HCT116 (cell line): ENCODE results near the gene LRP2BP. TPM values are rescaled to one million over a fixed set of nuclear protein-coding genes. Genes with fewer than 3 reads are reported as not detected.

Experiments
- ATAC-seq: fragments of 200-7000 bp; cut with Tn5 transposase; 2 replicates; pipeline ENCODE4 v1.9.1; 2020; ENCODE audit warnings: mild to moderate bottlenecking, moderate library complexity
- BruUV-seq: library from RNA; stranded (reverse); fragments of 400-500 nt; replicated peaks from 2 replicates; lab custom pipeline; 2021; lab: Mats Ljungman, UMichigan
- CTCF ChIA-PET: fragments of 300-600 bp; sonication (Branson Sonifier 250); formaldehyde crosslinking; loops from one replicate; lab custom pipeline; 2021; ENCODE audit warnings: antibody characterized with exemption; lab: Charles Lee
- POLR2A ChIA-PET: fragments of 300-600, 350-600 bp; sonication (Branson Sonifier 250); formaldehyde crosslinking; loops from one replicate; lab custom pipeline; 2021; ENCODE audit warnings: antibody characterized with exemption; lab: Charles Lee
- RAD21 ChIA-PET, 2 experiments: fragments of 300-600 bp; sonication (Branson Sonifier 250); formaldehyde crosslinking; loops; one replicate each; lab custom pipeline; 2023; ENCODE audit warnings: low total read pairs in 2 of 2; ENCODE audit not compliant: uncharacterized antibody in 2 of 2, unreplicated experiment in 2 of 2, low non-redundant PET in 1 of 2; lab: Charles Lee
- DNase-seq: peaks from one replicate; pipeline ENCODE4 v3.0.0-alpha.2; 2010; ENCODE audit warnings: low read depth, low spot score
- H2AFZ ChIP-seq: fragments of 200-600 bp; shearing (Covaris generic), sonication (generic); 2 replicates; pipeline ENCODE4 v1.6.1; 2017; ENCODE audit warnings: low read depth, mixed run types, mixed read lengths, antibody characterized with exemption, low read length; ENCODE audit not compliant: poor library complexity, severe bottlenecking
- H3K27ac ChIP-seq: 2 replicates; pipeline ENCODE4 v1.5.1; 2012; ENCODE audit warnings: low read depth, low read length
- H3K27me3 ChIP-seq: fragments of 200-600 bp; sonication (generic); 2 replicates; pipeline ENCODE4 v1.6.1; 2016; ENCODE audit warnings: mixed run types, low read length, mixed read lengths; ENCODE audit not compliant: insufficient read depth
- H3K36me3 ChIP-seq, 2 experiments: fragments of 200-500 bp in 1 of 2; fragments of 200-600 bp in 1 of 2; sonication (Bioruptor generic) in 1 of 2; sonication (generic) in 1 of 2; 2 replicates each; pipeline versions ENCODE4 v1.5.1 to v1.6.1; 2014 to 2016; ENCODE audit warnings: low read length in 2 of 2, inconsistent platforms in 1 of 2, mixed read lengths in 1 of 2, mixed run types in 1 of 2; ENCODE audit not compliant: insufficient read depth in 2 of 2, control insufficient read depth in 1 of 2
- H3K4me1 ChIP-seq, 2 experiments: fragments of 200-600 bp in 1 of 2; sonication (generic) in 1 of 2; 2 replicates each; pipeline versions ENCODE4 v1.5.1 to v1.6.1; 2012 to 2017; ENCODE audit warnings: low read length in 2 of 2, inconsistent platforms in 1 of 2, mild to moderate bottlenecking in 1 of 2, mixed read lengths in 1 of 2, mixed run types in 1 of 2, moderate library complexity in 1 of 2; ENCODE audit not compliant: insufficient read depth in 2 of 2, control insufficient read depth in 1 of 2
- H3K4me2 ChIP-seq: fragments of 200-600 bp; sonication (generic); 2 replicates; pipeline ENCODE4 v1.6.1; 2017; ENCODE audit warnings: mixed run types, low read length, mixed read lengths
- H3K4me3 ChIP-seq, 2 experiments: fragments of 200-600 bp in 1 of 2; sonication (generic) in 1 of 2; replicated peaks in 1 of 2; 2 replicates each; pipeline ENCODE4 v1.5.1; 2011 to 2016; ENCODE audit warnings: low read length in 2 of 2, control low read depth in 1 of 2, low read depth in 1 of 2, mild to moderate bottlenecking in 1 of 2, mixed read lengths in 1 of 2, mixed run types in 1 of 2
- H3K79me2 ChIP-seq: fragments of 200-600 bp; sonication (generic); 2 replicates; pipeline ENCODE4 v1.6.1; 2017; ENCODE audit warnings: mild to moderate bottlenecking, mixed run types, low read length, moderate library complexity, mixed read lengths; ENCODE audit not compliant: insufficient read depth
- H3K9ac ChIP-seq: fragments of 200-600 bp; sonication (generic); 2 replicates; pipeline ENCODE4 v1.6.1; 2016; ENCODE audit warnings: low read length, mixed read lengths
- H3K9me2 ChIP-seq: fragments of 200-600 bp; sonication (generic), shearing (Covaris generic); 2 replicates; pipeline ENCODE4 v1.6.1; 2017; ENCODE audit warnings: mixed run types, mild to moderate bottlenecking, moderate library complexity; ENCODE audit not compliant: insufficient read depth
- H3K9me3 ChIP-seq, 2 experiments: fragments of 200-500 bp in 1 of 2; fragments of 200-600 bp in 1 of 2; sonication (Bioruptor generic) in 1 of 2; sonication (generic) in 1 of 2; 2 replicates each; pipeline ENCODE4 v1.6.1; 2014 to 2017; ENCODE audit warnings: low read length in 2 of 2, mixed read lengths in 2 of 2, inconsistent platforms in 1 of 2, low read depth in 1 of 2, mild to moderate bottlenecking in 1 of 2, mixed run types in 1 of 2, moderate library complexity in 1 of 2; ENCODE audit not compliant: control insufficient read depth in 1 of 2, insufficient read depth in 1 of 2
- H4K20me1 ChIP-seq: fragments of 200-600 bp; sonication (generic), shearing (Covaris generic); 2 replicates; pipeline ENCODE4 v1.6.1; 2017; ENCODE audit warnings: mixed run types, mild to moderate bottlenecking, moderate library complexity; ENCODE audit not compliant: insufficient read depth
- CBX3 ChIP-seq: IDR thresholded peaks from 2 replicates; pipeline ENCODE4 v1.6.1; 2012; ENCODE audit warnings: low read depth
- CEBPB ChIP-seq: IDR thresholded peaks from 2 replicates; pipeline ENCODE4 v1.6.1; 2012; ENCODE audit warnings: low read depth
- CTCF ChIP-seq, 3 experiments: fragments of 200-600 bp in 1 of 3; sonication (generic) in 1 of 3; IDR thresholded peaks in 2 of 3; conservative IDR thresholded peaks in 1 of 3; 2 replicates each; pipeline ENCODE4 v1.5.1; 2012 to 2017; ENCODE audit warnings: low read depth in 2 of 3, low read length in 2 of 3, antibody characterized with exemption in 1 of 3, borderline replicate concordance in 1 of 3, control low read depth in 1 of 3, mild to moderate bottlenecking in 1 of 3, mixed read lengths in 1 of 3, mixed run types in 1 of 3, moderate library complexity in 1 of 3; ENCODE audit not compliant: insufficient read depth in 1 of 3
- ELF1 ChIP-seq: IDR thresholded peaks from 2 replicates; pipeline ENCODE4 v1.6.1; 2012; ENCODE audit warnings: low read depth, borderline replicate concordance
- EZH2 ChIP-seq: fragments of 200-600 bp; sonication (generic); IDR thresholded peaks from 2 replicates; pipeline ENCODE4 v1.6.1; 2017; ENCODE audit warnings: antibody characterized with exemption, mixed run types
- POLR2AphosphoS5 ChIP-seq: IDR thresholded peaks from 2 replicates; pipeline ENCODE4 v1.6.1; 2011; ENCODE audit warnings: mild to moderate bottlenecking, low read depth, low read length, moderate library complexity
- RAD21 ChIP-seq: IDR thresholded peaks from 2 replicates; pipeline ENCODE4 v1.6.1; 2012; ENCODE audit warnings: low read depth, mild to moderate bottlenecking
- SIN3A ChIP-seq: IDR thresholded peaks from 2 replicates; pipeline ENCODE4 v1.6.1; 2012; ENCODE audit warnings: low read depth
- SRF ChIP-seq: IDR thresholded peaks from 2 replicates; pipeline ENCODE4 v1.6.1; 2012; ENCODE audit warnings: low read depth
- TCF7L2 ChIP-seq: IDR thresholded peaks from 2 replicates; pipeline ENCODE4 v1.7.0; 2011; ENCODE audit warnings: borderline replicate concordance, inconsistent platforms; ENCODE audit not compliant: insufficient read depth, insufficient read length; ENCODE audit errors: extremely low read depth
- YY1 ChIP-seq: IDR thresholded peaks from 2 replicates; pipeline ENCODE4 v1.6.1; 2011; ENCODE audit warnings: low read length, low read depth, moderate library complexity, mild to moderate bottlenecking; ENCODE audit not compliant: insufficient replicate concordance; ENCODE audit errors: extremely low read depth
- ZNF274 ChIP-seq: fragments of 200-500 bp; sonication (Bioruptor generic); IDR thresholded peaks from 2 replicates; pipeline ENCODE4 v1.6.1; 2014; ENCODE audit warnings: mild to moderate bottlenecking, low read depth, low read length, inconsistent platforms
- intact Hi-C: fragments of 100-400 bp; cut with micrococcal nuclease; formaldehyde crosslinking; loops from 2 replicates; pipeline ENCODE4 v1.10.0; 2022
- total RNA-seq: library from RNA; stranded (reverse); gene quantifications from one replicate; pipeline ENCODE4 v1.2.1, GENCODE V29; 2021; ENCODE audit not compliant: unreplicated experiment
- TF ChIP-seq, protein P1 (sequence below): IDR thresholded peaks from 2 replicates; pipeline ENCODE4 v1.6.1; 2012; ENCODE audit warnings: low read depth
- TF ChIP-seq, protein P2 (sequence below): IDR thresholded peaks from 2 replicates; pipeline ENCODE4 v1.6.1; 2012

The LRP2BP gene
- total RNA-seq, 1 experiment from 2014 or later = 2.9 TPM

- Histone ChIP-seq H3K27me3 (no peaks in the 10 kb centered on the region), H3K4me2 (no peak overlapping the region), H3K9me3 (no peaks in the 10 kb centered on the region), H3K4me3 (no peak overlapping the region), H3K9ac (no peak overlapping the region), H2AFZ (no peak overlapping the region), H3K79me2 (no peaks in the 10 kb centered on the region), H4K20me1 (no peaks in the 10 kb centered on the region), H3K27ac (no peak overlapping the region), H3K9me2 (no peaks in the 10 kb centered on the region), H3K36me3 (peaks cover 0 to 4% of the 10 kb centered on the region in 2 experiments; a peak in 1 of 4 replicates), H3K4me1 (no peaks in the 10 kb centered on the region)
- TF ChIP-seq SRF (no peak), YY1 (no peak), EZH2 (no peak), RAD21 (no peak), CTCF (IDR thresholded peaks at IDR 0.05 in 2 of 3, conservative IDR thresholded peaks at IDR 0.05 in 1 of 3; ENCODE audit: borderline replicate concordance in 1 of 3, insufficient read depth in 1 of 3, low read depth in 2 of 3, low read length in 2 of 3) (no peak), ELF1 (no peak), SIN3A (no peak), CBX3 (no peak), CEBPB (no peak), TCF7L2 (no peak), ZNF274 (no peak), POLR2AphosphoS5 (no peak)
- TF ChIP-seq, protein P1, sequence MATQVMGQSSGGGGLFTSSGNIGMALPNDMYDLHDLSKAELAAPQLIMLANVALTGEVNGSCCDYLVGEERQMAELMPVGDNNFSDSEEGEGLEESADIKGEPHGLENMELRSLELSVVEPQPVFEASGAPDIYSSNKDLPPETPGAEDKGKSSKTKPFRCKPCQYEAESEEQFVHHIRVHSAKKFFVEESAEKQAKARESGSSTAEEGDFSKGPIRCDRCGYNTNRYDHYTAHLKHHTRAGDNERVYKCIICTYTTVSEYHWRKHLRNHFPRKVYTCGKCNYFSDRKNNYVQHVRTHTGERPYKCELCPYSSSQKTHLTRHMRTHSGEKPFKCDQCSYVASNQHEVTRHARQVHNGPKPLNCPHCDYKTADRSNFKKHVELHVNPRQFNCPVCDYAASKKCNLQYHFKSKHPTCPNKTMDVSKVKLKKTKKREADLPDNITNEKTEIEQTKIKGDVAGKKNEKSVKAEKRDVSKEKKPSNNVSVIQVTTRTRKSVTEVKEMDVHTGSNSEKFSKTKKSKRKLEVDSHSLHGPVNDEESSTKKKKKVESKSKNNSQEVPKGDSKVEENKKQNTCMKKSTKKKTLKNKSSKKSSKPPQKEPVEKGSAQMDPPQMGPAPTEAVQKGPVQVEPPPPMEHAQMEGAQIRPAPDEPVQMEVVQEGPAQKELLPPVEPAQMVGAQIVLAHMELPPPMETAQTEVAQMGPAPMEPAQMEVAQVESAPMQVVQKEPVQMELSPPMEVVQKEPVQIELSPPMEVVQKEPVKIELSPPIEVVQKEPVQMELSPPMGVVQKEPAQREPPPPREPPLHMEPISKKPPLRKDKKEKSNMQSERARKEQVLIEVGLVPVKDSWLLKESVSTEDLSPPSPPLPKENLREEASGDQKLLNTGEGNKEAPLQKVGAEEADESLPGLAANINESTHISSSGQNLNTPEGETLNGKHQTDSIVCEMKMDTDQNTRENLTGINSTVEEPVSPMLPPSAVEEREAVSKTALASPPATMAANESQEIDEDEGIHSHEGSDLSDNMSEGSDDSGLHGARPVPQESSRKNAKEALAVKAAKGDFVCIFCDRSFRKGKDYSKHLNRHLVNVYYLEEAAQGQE = no peak
- TF ChIP-seq, protein P2, sequence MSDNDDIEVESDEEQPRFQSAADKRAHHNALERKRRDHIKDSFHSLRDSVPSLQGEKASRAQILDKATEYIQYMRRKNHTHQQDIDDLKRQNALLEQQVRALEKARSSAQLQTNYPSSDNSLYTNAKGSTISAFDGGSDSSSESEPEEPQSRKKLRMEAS = no peak
- ATAC-seq = no peak
- intact Hi-C loops = no loop called here
- ChIA-PET CTCF (no interaction called here), POLR2A (no interaction called here), RAD21 (no interaction called here)
- no peak for DNase-seq
- no TSS peak for BruUV-seq
Observed at GRCh38 chr4:185411849-185412248, 16.1 kb upstream of the LRP2BP start.
